Natural killer cell (primary cell): ENCODE measurements around the gene SV2C. TPM values are rescaled to one million over a fixed set of nuclear protein-coding genes. Genes with fewer than 3 reads are reported as not detected.

Experiments used
- ATAC-seq, 3 donors: fragments of 150-1000 bp in 2 of 3; fragments of 200-7000 bp in 1 of 3; cut with Tn5 transposase; 1 replicate in 1 of 3; 2 replicates in 2 of 3; pipeline ENCODE4 v1.10.0; 2021; ENCODE audit warnings: mild to moderate bottlenecking in 2 of 3, moderate library complexity in 2 of 3
- DNase-seq, 2 donors: peaks; one replicate each; pipeline versions ENCODE4 v3.0.0 to v3.0.0-alpha.2; 2013 to 2021; ENCODE audit warnings: mixed read lengths in 1 of 2
- H3K27ac ChIP-seq: one replicate; pipeline ENCODE4 v1.5.1; 2013; ENCODE audit warnings: mild to moderate bottlenecking, low read length
- H3K27me3 ChIP-seq: one replicate; pipeline ENCODE4 v1.6.1; 2013; ENCODE audit warnings: low read length; ENCODE audit not compliant: control insufficient read depth, insufficient read depth
- H3K36me3 ChIP-seq: one replicate; pipeline ENCODE4 v1.6.1; 2013; ENCODE audit warnings: low read length; ENCODE audit not compliant: control insufficient read depth, insufficient read depth
- H3K4me1 ChIP-seq: one replicate; pipeline ENCODE4 v1.6.1; 2013; ENCODE audit warnings: low read length; ENCODE audit not compliant: control insufficient read depth, insufficient read depth
- H3K4me3 ChIP-seq: one replicate; pipeline ENCODE4 v1.5.1; 2013; ENCODE audit warnings: low read length
- H3K9me3 ChIP-seq: one replicate; pipeline ENCODE4 v1.6.1; 2013; ENCODE audit warnings: low read length; ENCODE audit not compliant: control insufficient read depth, insufficient read depth
- H3K27ac Mint-ChIP-seq, 2 donors: one replicate each; pipeline ENCODE4 v1.8.0; 2022; ENCODE audit warnings: mild to moderate bottlenecking in 2 of 2, mixed read lengths in 2 of 2, moderate library complexity in 1 of 2
- H3K27me3 Mint-ChIP-seq, 2 donors: one replicate each; pipeline ENCODE4 v1.8.0; 2022; ENCODE audit warnings: low read depth in 2 of 2, mixed read lengths in 2 of 2
- H3K36me3 Mint-ChIP-seq: one replicate; pipeline ENCODE4 v1.8.0; 2022; ENCODE audit warnings: mixed read lengths
- H3K4me1 Mint-ChIP-seq, 2 donors: one replicate each; pipeline ENCODE4 v1.8.0; 2022; ENCODE audit warnings: mixed read lengths in 2 of 2
- H3K4me3 Mint-ChIP-seq: one replicate; pipeline ENCODE4 v1.8.0; 2022; ENCODE audit warnings: mild to moderate bottlenecking, moderate library complexity, mixed read lengths
- H3K9me3 Mint-ChIP-seq, 2 donors: one replicate each; pipeline ENCODE4 v1.8.0; 2022; ENCODE audit warnings: mixed read lengths in 2 of 2
- CTCF ChIP-seq: fragments of 200-600 bp; IDR thresholded peaks from one replicate; pipeline ENCODE4 v1.8.0; 2022; ENCODE audit warnings: antibody characterized with exemption
- WGBS: methylation state at CpG from one replicate; pipeline ENCODE4 v1.1.7; 2013; ENCODE audit warnings: missing lambda C conversion rate; ENCODE audit not compliant: insufficient coverage; 5-methylcytosine and 5-hydroxymethylcytosine counted together
- intact Hi-C: fragments of 100-400 bp; cut with micrococcal nuclease; formaldehyde crosslinking; loops from one replicate; pipeline ENCODE4 v1.14.2; 2022
- total RNA-seq, 4 donors: library from RNA; stranded (reverse); fragments of 120-200 nt in 1 of 4; gene quantifications; one replicate each; pipeline versions ENCODE4 v1.2.3 to v1.2.4, GENCODE V29; 2013 to 2022

The SV2C gene
- total RNA-seq, 3 donors from 2014 or later (not counting 1 experiment from before 2014, with no cell fraction given): not detected

- Histone ChIP-seq H3K36me3 (no peaks in the 10 kb centered on the region), H3K27me3 (no peaks in the 10 kb centered on the region), H3K4me3 (no peak overlapping the region), H3K4me1 (no peaks in the 10 kb centered on the region), H3K9me3 (no peaks in the 10 kb centered on the region), H3K27ac (no peak overlapping the region)
- H3K4me1 Mint-ChIP-seq: no peaks in the 10 kb centered on the region
- H3K27ac Mint-ChIP-seq: no peak overlapping the region
- H3K36me3 Mint-ChIP-seq: no peaks in the 10 kb centered on the region
- intact Hi-C loops: no loop called here
- no peak for TF ChIP-seq CTCF
- H3K27me3 Mint-ChIP-seq: peaks cover 35 to 40% of the 10 kb centered on the region in 2 donors
- 80% methylated on average over 6 of the region's 7 CpGs for WGBS
- H3K9me3 Mint-ChIP-seq: no peaks in the 10 kb centered on the region
- no peak for DNase-seq
- no peak for ATAC-seq
- H3K4me3 Mint-ChIP-seq: no peak overlapping the region
Measured at GRCh38 chr5:76111477-76112174, 28.4 kb downstream of the SV2C start.

GRCh38 chr5:76113103-76113502 is 29.9 kb downstream of the SV2C start:
- no peaks in the 10 kb centered on the region for H3K4me1 ChIP-seq
- intact Hi-C loops: no loop called here
- H3K9me3 ChIP-seq: no peaks in the 10 kb centered on the region
- ATAC-seq (no peak), DNase-seq (no peak)
- H3K4me1 Mint-ChIP-seq: no peaks in the 10 kb centered on the region
- no peaks in the 10 kb centered on the region for H3K36me3 ChIP-seq
- no peak for TF ChIP-seq CTCF
- H3K27ac Mint-ChIP-seq: no peak overlapping the region
- 86% methylated on average over 4 of the region's 4 CpGs for WGBS
- H3K27me3 Mint-ChIP-seq: peaks cover 34 to 39% of the 10 kb centered on the region in 2 donors
- H3K27ac ChIP-seq: no peak overlapping the region
- no peak overlapping the region for H3K4me3 ChIP-seq
- H3K9me3 Mint-ChIP-seq: no peaks in the 10 kb centered on the region
- no peaks in the 10 kb centered on the region for H3K27me3 ChIP-seq
- H3K36me3 Mint-ChIP-seq: no peaks in the 10 kb centered on the region
- no peak overlapping the region for H3K4me3 Mint-ChIP-seq

- WGBS: 40% methylated on average over 3 of the region's 5 CpGs
- H3K36me3 ChIP-seq: no peaks in the 10 kb centered on the region
- ATAC-seq (no peak), DNase-seq (no peak)
- Mint-ChIP-seq H3K9me3 (no peaks in the 10 kb centered on the region), H3K27ac (no peak overlapping the region), H3K4me1 (no peaks in the 10 kb centered on the region), H3K27me3 (peaks cover 27 to 35% of the 10 kb centered on the region in 2 donors), H3K36me3 (no peaks in the 10 kb centered on the region), H3K4me3 (no peak overlapping the region)
- H3K4me1 ChIP-seq: no peaks in the 10 kb centered on the region
- intact Hi-C loops: no loop called here
- TF ChIP-seq CTCF: no peak
- H3K27me3 ChIP-seq: no peaks in the 10 kb centered on the region
- no peak overlapping the region for H3K4me3 ChIP-seq
- no peaks in the 10 kb centered on the region for H3K9me3 ChIP-seq
- no peak overlapping the region for H3K27ac ChIP-seq
Measured at GRCh38 chr5:76114179-76114851, 31.1 kb downstream of the SV2C start.
